ENCODE results near the gene CHRNA9.

DNA sequence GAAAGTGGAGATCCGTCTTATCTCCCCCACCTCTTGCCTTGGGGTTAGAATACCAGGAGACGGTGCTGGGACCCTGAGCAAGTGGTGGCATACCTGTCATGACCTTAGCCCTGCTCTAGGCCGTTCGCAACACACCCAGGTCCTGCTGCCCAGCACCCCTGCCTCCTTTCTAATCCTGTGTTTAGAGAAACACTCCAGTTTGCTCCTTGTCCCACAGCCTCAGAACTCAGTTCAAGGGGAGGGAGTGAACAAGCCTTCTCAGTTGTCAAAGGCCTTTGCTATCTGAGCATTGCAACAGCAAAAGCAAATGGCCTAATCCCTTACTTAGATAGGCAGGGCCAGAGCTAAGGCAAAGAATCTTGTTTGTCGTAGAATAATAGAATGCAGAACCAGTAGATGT, 67.9 kb downstream of the CHRNA9 start:
- TF ChIP-seq, protein P1, sequence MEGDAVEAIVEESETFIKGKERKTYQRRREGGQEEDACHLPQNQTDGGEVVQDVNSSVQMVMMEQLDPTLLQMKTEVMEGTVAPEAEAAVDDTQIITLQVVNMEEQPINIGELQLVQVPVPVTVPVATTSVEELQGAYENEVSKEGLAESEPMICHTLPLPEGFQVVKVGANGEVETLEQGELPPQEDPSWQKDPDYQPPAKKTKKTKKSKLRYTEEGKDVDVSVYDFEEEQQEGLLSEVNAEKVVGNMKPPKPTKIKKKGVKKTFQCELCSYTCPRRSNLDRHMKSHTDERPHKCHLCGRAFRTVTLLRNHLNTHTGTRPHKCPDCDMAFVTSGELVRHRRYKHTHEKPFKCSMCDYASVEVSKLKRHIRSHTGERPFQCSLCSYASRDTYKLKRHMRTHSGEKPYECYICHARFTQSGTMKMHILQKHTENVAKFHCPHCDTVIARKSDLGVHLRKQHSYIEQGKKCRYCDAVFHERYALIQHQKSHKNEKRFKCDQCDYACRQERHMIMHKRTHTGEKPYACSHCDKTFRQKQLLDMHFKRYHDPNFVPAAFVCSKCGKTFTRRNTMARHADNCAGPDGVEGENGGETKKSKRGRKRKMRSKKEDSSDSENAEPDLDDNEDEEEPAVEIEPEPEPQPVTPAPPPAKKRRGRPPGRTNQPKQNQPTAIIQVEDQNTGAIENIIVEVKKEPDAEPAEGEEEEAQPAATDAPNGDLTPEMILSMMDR (conservative IDR thresholded peaks at IDR 0.05; ENCODE audit: low read depth in 2 of 2) = no peak
- TF ChIP-seq EZH2phosphoT487 (IDR thresholded peaks at IDR 0.05; ENCODE audit: unreplicated experiment) (no peak), POLR2AphosphoS5 (IDR thresholded peaks at IDR 0.05; ENCODE audit: low read depth) (no peak)
